HG03565 (cell line): Measurements from ENCODE around the gene DSCAM.

Experiments
- ATAC-seq: cut with Tn5 transposase; IDR thresholded peaks from one replicate; pipeline ENCODE4 v1.9.1; 2021; ENCODE audit warnings: mild to moderate bottlenecking, moderate library complexity; ENCODE audit not compliant: unreplicated experiment

Gene DSCAM

DNA sequence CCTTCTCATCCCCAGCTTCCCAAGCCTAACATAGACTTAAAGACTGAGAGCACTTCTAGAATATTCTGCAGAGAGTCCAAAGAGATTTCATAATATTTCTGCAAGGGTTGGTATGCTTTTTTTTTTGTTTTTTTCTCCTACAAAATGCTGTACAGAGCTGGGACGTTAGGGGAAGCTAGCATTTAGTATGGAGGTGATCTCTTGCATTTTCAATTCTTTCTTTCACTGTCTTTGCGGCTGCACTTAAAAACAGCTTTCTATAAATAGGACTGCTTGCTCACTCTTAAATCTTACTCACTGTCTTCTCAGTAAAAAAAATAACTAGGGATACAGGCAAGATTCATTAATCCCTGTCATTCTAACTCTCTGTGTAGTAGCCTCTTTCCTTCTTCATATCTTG lies 7.4 kb downstream of the DSCAM start:
- ATAC-seq = no peak

DNA sequence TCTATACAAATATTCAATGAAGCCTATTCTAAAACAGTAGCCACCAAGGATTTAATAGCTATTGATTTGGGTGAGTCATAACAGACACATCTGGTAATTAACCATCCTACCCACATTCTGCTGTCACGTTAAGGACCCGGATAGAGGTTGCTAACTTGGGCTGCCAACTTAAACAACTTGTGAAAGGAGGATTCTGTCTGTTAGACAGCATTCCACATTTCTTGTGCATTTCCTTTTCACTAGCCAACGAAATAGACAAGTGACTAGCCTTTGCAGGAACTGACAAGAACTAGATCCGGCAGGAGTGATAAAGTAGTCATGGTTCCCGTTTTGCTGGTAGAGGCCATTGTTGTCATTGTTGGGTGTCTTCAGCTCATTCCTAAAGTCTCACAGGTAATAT lies 9.5 kb downstream of the DSCAM start:
- ATAC-seq = no peak

DNA sequence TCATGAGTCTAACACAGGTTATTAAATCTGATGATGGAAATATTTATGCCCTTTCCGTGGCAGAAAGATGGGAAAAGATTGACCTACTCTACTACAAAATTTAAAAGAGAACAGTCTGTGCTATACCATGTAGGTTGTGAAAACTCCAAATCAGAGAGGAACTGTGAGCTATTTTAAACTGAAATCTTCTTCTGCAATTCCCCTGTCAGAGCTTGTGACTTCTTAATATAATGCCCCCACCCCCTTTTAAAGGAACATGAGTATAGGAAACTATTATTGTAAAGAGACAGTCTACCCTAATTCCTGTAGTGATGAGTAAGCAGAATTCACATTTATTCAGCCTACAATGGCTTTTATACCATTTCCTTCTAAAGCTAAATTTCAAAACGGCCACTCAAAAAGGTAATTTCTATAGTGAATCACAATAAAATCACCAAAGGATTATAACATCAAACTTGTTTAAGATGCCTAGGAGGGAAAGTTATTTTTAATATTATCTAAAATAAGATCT lies 11.7 kb downstream of the DSCAM start:
- ATAC-seq = no peak

DNA sequence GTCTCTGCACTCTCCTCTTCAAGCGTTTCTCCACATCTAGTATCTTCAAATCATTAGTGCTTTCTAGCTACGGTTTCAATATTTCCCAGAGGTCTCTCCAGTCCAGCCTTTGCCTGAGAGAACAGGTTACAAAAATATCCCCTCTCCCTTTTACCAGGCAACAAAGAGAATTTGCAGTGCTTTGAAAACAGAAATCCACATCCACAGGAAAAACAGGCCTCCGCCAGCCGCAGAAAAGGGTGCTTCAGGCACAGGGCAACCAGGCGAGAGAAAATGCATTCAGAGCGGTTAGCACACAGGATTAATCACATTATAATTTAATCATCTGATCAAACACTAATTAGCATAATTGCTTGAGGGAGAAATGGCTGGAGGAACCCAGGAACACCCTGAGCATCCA lies 13.8 kb downstream of the DSCAM start:
- no peak for ATAC-seq

DNA sequence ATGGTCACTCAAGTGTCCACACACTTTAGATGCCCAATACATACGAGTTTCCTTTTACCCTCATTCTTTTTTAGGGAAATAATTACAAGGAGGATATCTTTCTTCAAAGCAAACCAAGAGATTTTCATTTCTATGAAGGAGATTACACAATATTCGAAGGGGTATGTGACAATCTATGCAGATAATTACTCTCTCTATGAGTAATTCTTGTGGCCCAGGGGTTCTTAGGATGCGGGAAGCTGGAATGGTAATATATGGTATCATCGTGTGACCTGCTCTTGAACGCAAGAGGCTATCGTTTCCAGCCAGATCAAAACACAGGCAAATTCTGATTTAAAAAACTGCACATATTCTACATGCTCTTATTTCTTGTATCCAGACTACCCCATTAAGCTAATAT lies 14.6 kb downstream of the DSCAM start:
- no peak for ATAC-seq

DNA sequence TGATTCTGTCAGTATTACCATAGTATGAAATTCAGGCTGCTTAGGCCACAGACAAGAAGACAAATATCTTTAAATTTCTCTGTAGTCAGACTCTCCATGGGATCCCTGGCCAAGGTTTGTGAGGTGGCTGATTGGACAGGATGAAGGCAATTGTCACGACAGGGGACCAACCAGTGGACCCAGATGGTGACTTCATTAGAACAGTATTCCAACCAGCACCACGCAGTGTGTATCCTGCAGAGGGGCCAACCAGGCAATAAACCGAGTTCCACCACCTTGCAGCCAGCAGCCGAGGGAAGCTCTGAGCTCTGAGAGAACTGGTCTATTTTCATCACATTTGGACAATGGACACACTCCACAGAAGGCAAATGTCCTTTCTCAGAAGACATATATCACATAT lies 16.1 kb downstream of the DSCAM start:
- ATAC-seq = no peak

DNA sequence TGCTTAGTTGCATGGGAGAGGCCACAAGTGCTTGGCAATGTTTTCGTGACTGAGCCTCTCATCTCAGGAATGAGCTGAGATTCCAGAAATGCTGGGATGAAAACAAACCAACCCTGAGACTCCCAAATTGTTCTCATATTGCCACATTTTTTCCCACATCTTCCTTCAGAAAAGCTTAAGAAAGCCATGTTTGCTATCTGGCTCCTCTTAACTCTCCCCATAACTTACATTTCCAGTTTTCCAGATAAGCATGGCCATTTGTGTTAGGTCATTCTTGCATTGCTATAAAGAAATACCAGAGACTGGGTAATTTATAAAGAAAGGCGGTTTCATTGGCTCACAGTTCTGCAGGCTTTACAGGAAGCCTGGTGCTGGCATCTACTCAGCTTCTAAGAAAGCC lies 17.2 kb downstream of the DSCAM start:
- ATAC-seq = no peak

DNA sequence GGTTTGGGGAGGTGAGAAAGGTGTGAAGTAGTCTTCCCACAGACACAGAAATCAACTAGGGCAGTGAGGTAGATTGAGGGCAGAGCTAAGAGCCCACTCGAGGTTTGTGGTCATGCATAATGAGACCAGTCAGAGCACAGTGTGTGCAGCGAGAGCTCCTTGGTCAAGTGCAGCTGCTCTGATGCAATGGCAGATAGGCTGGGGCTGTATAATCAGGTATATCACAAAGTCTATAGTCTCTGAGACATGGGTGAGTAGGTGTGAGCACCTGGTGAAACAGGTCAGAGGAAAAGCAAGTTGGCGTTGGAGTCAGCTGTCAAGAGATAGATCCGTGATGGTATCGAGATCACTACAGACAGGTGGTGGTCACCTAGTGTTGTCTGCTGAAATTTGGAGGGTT lies 17.6 kb downstream of the DSCAM start:
- no peak for ATAC-seq

DNA sequence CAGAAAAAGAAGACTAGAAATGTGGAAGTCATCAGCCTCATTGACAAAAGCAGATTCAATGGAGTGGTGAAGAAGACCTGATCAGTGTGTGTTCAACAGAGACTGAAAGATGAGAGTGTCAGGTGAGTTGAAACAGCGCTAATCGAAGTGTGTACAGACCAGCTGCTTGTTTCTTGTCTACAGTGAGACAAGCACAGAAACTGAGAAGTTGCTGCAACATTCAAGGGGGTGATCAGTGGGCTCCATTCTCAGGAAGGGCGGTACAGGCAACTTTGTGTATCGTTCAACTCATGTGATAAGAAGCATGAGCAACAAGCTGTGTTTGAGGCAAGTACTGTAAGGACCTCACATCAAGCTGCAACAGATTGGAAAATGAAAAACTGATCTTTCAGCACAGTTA lies 19.4 kb downstream of the DSCAM start:
- no peak for ATAC-seq

DNA sequence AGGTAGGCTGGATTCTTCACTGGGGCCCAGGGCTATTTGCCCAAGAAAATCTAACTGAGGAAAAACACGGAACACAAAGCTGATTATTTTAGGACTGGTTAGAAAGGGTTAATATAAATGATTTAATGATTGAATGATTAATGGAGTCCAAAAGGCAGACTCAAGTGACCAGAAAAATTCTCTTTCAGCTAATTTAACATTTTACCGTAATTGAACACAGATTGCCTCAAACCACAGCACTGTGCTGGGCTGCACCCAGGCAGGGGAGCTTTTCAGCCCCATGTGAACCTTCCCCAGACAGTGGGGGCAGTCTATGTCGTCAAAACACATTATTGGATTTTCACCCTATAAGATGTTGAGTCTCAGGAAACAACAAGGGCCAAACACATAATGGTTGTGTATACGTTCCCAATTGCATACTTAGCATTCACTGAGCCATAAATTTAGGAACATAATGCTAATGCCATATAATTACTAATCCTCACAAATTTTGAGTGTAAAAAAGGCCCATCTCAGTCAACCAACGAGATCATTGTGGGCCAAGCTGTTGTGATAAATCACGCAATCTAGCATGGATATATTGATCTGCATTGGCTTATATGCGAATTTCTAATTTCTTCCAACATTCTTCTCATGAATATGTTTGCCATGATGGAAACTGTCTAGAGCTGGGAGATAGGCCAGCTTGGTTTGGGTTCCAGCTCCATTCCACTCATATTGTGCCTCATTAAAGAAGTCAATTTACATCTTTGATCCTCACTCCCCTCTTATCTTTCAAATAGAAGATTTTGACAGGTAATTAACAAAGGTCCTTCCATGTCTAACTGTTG lies 27.7 kb downstream of the DSCAM start:
- ATAC-seq = no peak

DNA sequence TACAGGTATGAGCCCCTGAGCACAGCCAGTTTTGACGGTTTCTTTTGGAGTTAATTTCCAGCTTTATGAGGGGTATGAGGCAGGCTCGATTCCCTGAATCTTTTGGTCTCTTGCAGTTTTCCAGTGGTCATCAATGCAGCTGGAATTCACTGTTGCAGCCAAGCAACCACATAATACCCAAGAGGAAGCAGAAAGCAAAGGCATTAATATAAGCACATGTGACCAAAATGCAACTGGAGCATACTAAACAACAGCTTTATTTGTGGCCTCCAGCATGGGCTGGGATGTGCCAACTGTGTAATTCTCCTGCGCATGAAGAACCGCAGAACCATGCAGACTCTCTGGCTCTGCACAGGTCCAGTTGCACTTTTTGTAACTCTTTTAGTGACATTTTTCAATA lies 33.0 kb downstream of the DSCAM start:
- no peak for ATAC-seq

DNA sequence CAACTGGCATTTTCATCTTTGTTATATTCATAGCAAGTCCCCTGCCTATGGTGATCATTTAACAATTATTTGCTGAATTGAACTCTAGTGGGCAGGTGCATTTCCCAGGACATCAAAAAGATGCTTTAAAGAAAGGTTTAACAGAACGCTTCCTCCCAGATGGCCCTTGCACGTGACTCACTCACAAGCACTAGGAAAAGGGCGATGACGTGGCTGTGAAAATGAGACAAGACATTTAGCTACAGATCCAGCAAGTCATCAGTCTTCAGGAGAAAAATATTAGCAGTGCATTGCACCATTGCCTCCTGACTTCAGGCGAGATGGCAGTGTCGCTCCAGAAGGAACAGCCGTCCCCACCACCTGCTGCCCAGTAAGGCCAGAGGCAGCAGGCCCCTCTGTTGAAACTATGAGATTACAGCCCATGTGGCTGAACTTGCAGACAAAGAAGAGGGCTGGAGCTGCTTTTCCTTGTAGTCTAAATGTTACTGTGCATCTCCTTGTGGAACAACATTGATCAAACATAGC lies 37.2 kb downstream of the DSCAM start:
- no peak for ATAC-seq

DNA sequence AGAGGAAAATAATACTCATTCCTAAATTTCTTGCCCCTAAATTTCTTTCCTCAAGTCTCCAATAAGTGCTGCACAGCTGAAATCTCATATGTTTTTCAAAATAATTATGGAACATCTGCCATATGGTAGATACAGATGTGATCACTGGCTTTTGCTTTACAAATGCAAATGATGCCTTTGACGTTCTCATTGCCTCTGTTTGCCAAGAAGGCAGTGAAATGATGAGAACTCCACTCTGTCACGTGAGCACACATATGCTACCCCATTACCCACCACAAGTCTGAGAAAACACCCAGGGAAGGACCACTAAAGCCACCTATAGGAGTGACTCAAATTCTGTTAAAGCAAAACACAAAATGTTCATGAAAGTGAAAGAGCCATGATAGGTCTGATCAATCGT lies 43.9 kb downstream of the DSCAM start:
- no peak for ATAC-seq

DNA sequence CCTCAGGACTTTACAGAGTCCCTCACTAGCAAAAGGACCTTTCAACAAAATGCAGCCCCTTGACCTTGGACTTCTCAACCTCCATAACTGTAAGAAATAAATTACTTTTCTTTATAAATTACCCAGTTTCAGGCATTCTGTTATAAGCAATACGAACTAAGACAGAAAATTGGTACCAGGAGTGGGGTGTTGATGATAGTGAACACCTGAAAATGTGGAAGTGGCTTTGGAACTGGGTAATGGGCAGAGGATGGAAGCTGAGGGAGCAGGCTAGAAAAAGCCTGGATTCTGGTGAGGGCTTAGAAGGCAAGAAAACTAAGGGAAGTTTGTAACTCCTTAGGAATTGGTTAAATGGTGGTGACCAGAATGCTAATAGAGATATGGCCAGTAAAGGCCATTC lies 46.8 kb downstream of the DSCAM start:
- ATAC-seq = no peak

DNA sequence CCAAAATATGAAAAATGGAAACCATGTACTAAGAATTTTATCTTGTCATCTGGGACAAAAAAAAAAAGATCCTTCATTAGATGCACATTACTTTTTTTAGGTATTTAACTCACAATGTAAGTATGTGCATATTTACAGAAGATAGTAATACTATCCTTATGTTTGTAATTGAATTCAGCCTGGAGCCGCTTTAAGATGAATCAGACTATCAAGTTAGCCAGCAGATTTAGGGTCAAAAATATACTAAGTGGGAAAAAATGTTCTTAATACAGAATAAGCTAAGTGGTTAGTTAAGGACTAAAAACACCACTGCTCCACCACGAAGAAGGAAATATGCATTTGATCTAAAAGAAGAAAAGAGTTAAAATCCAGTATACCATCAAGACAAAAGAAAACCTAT lies 49.1 kb downstream of the DSCAM start:
- no peak for ATAC-seq

DNA sequence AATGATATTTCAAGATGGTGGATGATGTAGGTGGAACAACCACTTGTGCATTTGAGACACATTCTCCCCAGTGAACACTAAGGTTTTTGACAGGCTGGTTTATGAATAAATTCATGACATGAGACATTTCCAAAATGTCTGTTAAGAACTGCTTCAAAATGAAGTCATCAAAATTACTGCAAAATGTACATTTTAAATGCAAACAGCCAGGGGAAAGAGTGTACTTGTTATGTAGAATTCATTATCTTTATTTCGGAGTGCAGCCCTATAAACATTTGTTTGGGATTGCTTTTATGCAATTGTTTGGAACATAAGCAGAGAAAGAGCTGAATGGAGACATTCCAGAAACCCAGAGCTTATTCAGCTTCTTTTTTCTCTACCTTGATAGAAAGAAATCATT lies 49.5 kb downstream of the DSCAM start:
- ATAC-seq = no peak

DNA sequence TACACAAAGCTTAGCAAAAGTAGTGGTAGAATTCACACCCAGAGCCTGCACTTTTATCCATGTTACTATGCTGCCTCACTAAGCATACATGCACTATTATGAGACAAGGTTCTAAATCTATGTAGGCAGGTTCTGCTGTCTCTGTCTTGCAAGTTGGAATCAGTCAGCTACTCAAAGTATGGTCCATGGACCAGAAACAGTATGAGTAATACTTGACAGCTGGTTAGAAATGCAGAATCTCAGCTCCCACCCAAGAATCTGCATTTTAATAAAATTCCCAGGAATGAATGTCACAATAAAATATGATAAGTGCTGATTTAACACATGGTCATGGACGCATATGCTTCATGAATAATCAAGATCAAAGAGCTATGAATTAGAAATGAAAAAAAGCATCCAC lies 50.5 kb downstream of the DSCAM start:
- no peak for ATAC-seq

DNA sequence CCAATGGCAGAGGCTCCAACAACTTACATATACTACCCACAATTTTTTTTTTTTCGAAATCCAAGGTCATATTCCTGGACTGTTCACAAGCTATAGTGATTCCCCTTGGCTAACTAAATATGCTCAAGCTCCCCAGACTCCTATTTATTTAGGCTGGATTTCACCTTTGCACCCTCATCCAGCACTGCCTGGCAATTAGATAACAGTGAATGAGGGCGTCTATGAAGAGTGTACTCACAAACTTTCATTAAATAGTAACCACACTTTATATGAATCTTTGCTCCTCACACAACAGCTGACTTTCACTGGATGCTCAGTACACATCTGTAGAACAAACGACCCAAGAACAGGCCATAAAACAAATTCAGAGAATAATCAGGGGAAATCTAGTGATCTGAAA lies 51.6 kb downstream of the DSCAM start:
- ATAC-seq = no peak

DNA sequence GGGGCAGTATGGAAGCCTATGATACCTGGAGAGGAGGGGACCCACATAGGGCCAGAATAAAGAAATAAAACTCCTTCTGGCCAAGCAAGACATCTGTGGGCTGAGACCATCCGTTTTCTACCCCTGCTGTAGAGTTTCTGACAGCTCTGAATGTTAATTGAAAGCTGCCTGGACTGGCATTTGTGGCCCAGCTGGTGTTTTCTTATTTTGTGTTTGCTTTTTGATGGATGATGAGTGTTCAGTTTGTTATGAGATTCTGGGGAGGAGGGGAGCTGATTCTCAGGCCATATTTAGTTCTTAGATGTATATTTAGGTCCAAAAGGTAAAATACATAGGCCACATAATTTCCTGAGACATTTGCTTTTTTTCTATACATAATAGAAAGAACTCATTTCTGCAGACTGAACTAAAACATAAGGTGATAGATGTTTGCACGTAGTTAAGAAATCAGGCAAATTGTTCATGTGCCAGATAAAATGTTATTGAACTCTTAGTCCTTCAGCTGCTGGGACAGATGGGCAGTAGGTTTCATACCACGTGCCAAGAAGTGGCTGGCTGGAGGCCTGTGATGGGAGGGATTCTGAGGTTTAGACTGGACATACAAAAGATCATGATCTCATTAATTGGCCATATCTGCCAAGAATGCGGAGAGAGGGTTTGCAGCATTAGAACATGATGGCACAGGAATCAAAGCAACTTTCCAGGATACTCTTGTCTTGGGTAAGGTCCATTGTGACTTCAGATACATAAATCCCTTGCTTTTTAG lies 54.1 kb downstream of the DSCAM start:
- no peak for ATAC-seq

DNA sequence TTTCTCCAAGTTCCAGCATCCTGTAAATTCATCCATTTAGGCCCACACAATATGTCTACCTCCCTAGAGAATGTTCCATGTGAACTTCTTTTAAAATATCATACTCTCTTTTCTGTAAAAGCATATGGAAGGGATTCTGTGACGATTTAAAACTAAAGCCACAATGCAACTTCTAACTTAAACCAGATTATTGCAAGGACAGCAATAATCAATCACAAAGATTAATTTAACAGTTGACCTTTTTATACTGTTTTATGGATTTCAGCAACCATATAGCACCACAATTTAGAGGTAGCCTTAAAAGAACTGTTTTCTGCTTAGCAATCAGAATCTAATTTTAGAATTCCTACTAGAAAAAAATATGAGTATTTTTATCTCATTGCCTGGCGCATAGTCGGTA lies 58.3 kb downstream of the DSCAM start:
- ATAC-seq = no peak

DNA sequence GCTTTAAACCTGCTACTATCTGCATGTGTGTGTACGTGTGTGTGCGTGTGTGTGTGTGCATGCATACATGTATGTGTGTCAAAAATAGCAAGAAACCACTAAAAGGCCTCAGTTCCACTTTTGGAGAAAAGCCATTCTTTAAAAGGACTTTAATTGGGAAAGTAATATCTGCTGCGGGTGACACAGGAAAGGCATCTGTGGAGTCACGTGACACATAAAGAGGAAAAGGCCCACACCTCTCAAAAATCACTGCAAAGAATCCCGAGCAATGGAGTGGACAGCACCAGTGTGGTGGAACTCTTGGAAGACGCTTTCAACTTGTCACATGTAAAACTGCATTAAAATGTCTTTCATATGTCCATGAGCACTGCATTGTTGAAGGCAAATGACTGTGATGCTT lies 63.6 kb downstream of the DSCAM start:
- no peak for ATAC-seq

DNA sequence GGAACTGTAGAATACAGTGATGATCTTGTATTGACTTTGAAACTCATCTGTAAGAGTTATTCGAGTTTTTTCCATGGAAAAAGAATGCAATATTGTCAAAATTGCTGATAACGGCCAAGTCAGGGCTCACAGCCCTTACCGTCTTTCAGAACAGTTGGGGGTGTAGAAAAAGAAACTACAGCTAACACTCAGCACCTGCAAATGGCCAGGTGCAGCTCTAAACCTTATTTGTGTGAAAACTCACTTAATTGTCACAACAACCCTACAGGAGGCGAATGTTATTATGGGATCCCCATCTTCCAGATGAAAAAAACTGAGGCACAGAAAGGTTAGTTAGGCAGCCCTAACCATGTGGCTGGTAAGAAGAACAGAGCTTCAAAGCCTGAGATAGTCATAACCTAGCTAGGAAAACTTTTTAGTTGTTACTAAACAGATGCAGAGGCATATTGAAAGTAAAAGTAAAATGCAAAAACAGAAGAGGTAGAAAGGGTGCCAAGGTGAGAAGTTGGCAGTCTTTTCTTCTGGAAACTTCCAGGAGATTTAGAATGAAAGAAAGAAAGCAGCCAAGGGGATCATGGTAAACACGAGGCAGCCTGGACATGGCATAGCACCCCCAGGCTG lies 76.4 kb downstream of the DSCAM start:
- no peak for ATAC-seq
